NCI-H2029 treated with DMSO at 0.1 percent for 48 hours (cell line): Measurements from ENCODE around the gene STK10.
A peak's percentile ranks its signal among the peaks of the same experiment; 100 is the strongest.
"Not testable (repeated sequence)": the region's sequence is repeated elsewhere in the genome, so short reads cannot be mapped to it uniquely, and the experiment has no call there.

Experiments used
- DNase-seq: peaks from one replicate; lab custom pipeline; 2025; lab: John Stamatoyannopoulos, UW

The STK10 gene

DNA sequence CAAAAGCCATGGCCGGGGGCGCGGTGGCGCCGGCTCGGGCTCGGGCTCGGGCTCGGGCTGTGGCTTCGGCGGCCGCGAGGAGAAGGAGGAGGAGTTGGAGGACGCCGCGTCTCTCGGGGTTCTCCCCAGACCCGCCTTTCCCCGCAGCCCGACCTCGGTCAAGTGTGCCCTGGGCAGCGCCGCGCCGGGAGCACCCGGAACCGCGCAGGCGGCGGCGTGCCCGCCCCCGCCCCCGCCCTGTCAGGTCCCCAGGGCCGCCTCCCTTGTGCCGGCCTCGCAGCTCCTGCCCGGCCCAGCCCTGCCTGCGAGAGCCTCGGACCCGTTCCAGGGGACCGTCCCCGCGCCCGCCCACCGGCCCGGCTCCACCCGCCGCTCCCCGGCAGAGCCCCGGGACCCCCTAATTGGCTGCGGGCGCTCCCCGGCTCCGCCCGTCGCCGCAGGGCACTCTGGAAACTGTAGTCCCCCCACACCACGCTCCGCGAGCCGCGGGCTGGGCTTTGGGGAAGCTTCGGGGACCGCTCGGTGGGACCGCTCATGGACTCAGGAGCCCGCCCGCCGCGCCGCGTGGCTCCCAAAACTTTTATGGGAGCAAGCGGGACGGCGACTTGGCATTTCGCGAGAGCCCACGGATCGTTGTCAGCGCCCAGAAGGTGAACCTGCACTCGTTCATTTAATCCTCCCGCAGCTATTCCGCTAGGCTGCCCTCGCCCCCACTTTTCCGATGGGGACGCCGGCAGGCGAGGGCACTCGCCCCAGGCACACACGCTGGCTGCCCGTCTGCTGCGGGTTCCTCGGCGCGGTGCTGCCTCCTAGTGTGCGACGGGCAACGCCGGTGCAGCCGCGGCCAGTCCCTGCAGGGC is at the start of gene STK10:
Gene STK10 (minus strand): TSS at position 192 of the 860 bp plus-strand sequence. CDS start 182 bp downstream, at position 10.
- peak; percentile 39 for DNase-seq

DNA sequence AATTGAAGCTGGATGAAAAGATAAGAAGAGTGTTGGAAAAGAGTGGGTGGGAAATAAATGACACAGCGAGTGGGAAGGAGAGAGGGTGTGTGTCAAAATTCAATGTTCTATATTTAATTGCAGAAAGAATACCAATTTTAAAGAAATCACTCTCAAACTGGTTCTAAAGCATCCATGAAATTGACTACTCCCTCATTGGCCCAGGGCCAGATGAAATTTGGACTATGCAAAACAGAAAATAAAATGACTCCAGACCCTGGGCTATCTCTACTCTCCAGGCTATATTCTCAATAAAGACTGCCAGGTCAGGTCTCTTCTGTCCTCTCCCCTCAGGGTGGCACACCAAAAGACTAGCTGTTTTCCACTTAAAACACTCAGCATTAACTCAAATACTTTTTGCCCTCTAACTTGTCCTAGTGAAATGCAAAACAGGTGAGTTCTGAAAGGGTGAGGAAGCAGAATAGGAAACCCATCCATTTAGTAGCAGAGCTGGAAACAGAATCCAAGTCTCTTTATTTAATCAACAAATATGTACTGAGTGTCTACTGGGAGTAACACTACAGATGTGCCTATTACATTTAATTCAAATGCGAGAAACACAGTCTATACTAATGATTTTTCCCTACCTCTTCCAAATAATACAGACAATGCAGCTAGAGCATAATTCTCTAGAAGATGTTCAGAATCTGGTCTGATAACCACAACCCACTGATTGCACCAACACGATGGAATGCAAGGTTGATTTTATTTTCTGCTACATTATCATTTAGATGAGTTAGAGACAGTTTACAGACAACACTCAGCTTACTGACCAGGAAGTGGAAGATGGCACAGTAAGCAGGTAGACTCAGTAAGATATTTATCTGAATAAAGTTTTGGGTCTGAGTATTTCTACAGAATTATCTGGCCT is 48.1 kb upstream of the STK10 start:
- peak; percentile 0 for DNase-seq

DNA sequence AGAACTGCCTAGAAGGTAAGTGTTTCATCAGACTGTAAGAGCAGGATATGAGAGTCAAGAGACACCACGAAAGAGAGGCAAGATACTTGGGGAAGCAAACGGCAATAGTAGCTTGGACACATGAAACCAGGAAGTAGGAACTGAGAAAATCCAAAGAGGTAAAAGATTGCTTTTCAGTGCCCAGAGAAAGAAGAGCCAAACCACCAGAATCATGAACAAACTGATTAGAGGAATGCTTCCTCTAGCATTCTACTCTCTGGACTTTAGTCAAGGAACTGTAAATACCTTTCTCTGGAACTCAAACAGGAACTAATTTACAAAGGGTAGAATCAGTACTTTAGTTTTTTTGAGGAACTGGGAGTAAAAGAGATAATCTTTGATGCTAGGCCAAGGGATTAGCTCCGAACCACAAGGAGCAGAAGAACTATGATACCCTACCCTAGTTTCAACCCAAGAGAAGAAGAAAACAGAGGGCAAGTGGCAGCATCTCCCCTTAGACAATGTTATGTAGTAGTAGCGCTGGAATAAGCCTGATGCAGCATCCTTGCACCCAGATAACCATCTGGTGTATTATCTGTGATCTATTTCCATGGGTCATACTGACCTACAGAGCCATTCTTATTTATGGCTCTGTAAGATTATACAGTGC is 47.2 kb upstream of the STK10 start:
- DNase-seq = peak; percentile 5

DNA sequence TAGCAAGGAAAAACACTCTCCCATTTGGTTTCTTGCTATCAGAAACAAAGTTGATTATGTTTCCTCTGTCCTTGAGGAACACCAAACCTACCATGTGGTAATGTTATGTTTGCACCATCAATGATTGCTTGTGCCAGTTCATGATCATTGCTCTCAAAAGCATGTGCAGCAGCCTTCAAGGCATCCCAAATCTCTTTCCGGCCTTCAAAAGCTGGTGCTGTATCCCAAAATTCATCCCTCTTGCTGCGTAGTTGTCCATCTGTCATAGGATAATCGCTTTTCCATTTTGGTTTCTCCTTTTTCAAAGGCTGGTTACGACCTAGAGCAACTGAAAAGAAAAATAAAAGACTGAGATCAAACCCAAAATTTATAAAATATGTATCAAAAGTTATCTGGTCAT is 46.0 kb upstream of the STK10 start:
- DNase-seq = no peak

DNA sequence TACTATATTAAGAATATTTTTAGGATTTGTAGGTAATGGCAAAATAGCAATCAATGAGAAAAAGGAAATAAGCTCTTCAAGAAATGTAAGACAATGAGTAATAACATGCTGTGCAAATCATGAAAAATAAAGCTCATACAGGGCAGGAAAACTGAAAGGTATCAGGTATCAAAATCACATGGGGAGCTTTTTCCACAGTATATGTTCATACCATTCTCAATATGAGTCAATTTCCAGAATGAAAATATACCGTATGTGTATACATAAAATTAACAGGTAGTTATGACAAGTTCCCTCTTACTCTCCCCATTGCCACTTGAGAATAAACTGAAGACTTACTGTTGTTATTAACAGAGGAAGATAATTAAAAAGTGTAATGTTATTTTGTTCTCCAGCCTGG is 41.9 kb upstream of the STK10 start:
- no peak for DNase-seq

DNA sequence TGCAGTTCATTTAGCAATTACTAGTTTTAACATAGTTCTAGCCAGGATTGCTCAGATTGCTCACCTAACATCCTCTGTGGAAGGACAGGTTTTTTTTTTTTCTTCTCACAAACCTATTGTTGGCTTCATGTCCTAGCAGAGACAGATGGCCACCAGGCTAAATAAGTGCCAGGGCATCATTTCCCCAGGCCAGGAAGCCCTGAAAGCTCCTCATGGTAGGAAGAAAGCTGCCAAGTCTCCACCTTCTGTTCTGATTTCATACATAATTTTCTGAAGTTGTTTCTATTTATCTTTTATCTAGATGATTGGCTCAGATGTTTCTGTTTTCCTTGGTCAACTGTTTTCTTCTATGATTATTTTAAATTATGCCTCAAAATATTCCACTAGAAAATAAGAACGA is 37.0 kb upstream of the STK10 start:
- DNase-seq = no peak

DNA sequence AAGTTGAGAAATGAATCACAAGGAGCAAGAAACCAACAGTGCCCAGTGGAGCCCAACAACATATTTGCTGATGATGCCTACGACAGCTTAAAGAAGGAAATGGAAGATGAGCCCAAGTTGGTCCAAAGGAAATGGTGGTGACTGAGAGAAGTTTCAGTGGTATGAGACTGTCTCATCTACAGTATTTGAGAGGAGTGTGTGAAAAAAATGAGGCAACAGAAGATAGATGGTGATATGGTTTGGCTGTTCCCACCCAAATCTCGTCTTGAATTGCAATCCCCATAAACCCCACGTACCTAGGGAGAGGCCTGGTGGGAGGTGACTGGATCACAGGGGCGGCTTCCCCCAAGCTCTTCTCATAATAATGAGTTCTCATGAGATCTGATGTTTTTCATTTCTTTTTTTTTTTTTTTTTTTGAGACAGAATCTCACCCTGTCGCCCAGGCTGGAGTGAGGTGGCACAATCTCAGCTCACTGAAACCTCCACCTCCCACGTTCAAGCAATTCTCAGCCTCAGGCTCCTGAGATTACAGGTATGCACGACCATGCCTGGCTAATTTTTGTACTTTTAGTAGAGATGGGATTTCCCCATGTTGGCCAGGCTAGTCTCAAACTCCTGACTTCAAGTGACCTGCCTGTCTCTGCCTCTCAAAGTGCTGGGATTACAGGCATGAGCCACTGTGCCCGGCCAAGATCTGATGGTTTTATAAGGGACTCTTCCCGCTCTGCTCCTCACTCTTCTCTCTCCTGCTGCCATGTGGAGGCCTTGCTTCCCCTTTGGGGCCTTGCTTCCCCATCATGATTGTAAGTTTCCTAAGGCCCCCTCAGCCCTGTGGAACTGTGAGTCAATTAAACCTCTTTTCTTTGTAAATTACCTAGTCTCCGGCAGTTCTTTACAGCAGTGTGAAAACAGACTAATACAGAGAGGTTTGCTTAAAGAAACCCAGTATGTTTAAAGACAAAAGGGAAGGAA is 36.2 kb upstream of the STK10 start:
- DNase-seq = no peak

DNA sequence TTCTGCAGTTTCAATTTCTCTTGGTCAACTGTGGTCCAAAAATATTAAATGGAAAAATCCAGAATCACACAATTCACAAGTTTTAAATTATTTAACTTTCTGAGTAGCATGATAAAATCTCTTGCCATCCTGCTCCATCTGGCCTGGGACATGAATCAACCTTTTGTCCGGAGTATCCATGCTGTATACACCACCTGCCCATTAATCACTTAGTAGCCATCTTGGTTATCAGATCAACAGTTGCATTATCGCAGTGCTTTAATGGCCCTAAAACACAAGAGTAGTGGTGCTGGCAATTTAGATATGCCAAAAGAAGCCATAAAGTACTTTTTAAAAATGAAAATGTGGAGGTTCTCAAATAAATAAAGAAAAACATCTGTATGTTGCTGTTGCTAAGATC is 31.3 kb upstream of the STK10 start:
- no peak for DNase-seq

DNA sequence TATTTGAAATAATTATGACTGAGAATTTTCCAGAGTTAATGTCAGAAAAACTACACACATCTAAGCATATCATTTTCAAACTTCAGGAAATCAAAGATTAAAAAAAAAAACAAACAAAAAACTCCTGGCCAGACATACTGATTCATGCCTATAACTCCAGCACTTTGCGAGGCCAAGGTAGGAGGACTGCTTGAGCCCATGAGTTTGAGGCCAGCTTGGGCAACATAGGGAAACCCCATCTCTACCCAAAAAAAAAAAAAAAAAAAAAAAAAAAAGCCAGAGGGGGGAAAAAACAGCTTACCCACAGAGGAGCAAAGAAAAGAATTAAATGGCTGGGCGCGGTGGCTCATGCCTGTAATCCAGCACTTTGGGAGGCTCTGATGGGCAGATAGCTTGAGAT is 28.3 kb upstream of the STK10 start:
- DNase-seq = no peak

DNA sequence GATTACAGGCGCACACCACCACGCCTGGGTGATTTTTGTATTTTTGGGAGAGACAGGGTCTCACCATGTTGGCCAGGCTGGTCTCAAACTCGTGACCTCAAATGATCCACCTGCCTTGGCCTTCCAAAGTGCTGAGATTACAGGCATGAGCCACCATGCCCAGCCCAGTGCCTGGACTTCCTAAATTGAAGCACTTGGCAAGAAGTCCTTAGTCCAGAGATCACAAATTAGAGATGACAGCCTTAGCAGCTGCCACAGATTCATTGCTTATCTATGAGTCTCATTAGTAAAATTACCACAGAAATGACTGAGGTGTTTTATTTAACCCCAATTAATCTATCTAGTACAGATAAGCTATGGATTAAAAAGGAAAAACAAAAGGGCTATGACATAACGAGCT is 25.1 kb upstream of the STK10 start:
- DNase-seq = no peak

DNA sequence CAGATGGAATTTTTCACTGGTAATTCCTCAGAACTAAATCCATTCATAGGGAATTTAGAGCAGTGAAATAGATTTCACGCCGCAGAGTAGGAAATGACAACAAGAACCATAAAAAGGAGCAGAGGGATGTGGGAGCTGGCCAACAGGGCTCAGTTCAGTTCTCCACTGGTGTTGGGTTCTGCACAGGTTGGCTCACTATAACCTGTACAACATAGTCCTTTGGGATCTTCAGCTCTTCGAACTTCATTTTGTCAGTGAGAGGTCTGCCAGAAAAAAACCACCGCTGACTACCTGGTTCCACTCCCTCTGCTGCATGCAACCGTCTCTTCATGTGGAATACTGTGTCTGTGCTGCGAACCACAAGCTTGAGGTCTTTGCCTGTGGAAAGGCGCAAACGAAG is 23.7 kb upstream of the STK10 start:
- no peak for DNase-seq

DNA sequence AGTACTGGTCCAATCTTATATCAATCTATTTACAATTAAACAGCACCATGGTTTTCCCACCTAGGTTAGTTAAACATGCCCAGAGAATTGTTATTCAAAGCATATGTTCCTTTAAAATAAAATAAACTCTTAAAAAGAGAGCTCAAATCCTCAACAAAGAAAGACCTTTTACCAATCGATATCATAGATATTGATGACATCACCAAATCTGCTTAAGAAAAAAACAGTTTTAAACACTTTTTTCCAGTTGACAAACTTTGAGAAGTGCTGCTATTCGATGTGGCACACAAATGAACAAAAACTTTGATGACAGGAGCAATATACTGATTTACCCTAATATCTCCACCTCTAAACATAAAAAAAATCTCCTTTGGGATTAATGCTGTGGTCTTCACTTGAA is 21.7 kb upstream of the STK10 start:
- DNase-seq = no peak

DNA sequence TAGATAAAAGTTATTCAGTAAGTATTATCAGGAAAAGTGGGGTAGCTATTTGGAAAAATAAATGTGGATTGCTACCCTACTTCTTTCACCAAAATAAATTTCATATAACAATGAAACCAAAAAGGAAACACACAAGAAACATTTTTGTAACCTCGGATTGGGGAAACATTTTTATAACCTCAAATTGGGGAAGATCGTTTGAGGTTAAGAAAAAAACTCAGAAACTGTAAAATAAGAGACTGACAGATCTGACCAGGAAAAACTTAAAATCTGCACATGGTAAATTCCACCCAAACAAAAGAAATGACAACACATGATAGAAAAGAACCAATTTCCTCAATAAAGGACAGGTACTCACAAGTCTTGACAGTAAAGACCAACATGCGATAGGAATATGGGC is 19.5 kb upstream of the STK10 start:
- no peak for DNase-seq

DNA sequence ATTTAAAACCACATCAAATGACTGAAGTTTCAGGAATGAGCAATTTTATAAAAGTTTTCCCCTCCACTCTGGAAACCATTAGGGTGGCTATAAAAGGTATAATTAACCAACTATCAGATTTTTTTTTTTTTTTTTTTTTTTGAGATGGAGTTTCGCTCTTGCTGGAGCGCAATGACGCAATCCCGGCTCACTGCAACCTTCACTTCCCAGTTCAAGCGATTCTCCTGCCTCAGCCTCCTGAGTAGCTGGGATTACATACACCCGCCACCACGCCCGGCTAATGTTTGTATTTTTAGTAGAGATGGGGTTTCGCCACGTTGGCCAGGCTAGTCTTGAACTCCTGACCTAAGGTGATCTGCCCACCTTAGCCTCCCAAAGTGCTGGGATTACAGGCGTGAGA is 18.0 kb upstream of the STK10 start:
- not testable (repeated sequence) for DNase-seq

DNA sequence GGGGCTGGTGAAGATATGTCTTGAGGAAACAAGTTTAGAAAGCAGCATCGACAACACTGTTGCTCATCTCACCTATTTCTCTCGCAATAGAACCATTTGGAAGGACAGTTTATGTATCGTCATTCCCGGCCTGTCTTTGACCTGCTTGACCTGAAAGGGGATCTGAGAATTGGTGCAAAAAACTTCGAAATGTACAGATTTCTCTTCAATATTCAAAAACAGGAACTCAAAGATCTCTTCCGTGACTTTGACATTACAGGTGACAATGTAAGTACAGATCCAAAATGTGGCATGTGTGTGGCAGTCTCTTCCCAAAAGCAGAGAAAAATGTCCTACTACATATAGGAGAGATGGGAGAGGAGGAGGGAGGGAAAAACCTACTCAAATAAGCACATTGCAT is 12.5 kb upstream of the STK10 start:
- no peak for DNase-seq

DNA sequence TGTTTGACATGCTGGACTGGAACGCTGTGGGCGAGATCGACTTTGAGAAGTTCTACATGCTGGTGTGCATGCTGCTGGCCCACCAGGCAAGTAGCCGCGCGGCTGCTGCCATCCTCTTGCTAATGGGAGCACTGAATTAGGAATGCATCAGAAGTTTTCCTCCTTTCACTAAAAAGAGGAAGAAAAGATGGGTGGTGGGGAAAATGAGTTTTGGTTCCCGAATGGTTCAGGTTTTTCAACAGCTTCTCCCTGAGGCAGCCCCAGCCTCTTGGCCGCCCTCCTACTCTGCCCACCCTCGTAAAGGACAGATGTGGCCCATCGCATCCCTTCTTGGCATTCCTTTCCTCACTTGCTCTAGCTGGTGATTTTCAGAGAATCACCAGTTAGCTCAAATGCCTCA is 11.4 kb upstream of the STK10 start:
- no peak for DNase-seq

DNA sequence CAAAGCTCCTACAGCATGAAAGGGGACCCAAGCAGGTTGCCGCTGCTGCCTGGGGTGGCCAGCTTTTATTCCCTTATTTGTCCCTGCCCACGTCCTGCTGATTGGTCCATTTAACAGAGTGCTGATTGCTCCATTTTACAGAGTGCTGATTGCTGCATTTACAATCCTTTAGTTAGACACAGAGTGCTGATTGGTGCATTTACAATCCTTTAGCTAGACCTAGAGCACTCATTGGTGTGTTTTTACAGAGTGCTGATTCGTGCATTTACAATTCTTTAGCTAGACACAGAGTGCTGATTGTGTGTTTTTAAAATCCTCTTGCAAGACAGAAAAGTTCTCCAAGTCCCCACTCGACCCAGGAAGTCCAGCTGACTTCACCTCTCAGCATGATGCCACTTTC is 9.8 kb upstream of the STK10 start:
- DNase-seq = not testable (repeated sequence)

DNA sequence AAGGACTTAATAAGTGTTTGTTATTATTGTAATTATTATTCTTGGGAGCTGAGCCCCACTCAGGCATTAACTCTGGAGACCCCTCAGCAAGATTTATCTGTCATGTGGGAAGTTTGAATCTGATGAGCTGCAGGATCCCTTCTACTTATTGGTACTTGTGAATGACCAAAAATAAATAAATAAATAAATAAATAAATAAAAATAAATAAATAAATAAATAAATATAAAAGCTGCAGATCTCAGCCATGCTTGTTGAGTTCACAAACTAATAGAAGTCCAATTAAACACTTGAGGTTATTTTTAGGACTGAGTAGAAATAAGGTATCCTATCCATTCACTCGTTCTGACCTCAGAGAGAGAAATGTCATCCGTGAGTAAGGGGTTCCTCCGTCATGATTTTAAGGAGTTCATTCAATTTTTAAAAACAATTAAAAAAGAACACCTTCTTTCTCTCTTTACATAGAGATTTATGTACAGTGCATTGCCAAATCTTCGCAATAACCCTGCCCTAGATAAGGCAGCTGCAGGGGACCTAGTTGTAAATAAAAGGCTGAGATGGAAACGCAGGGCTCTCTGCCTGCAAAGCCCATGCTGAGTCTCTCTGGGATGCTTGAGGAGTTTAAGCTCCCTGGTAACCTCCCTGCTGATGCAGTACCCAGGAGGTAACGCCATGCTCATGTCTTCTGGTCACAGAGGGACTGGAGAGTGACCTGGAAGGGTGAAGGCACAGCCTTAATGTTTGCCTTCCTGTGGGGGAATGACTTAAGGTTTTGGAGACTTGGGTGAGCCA is 7.2 kb upstream of the STK10 start:
- no peak for DNase-seq

DNA sequence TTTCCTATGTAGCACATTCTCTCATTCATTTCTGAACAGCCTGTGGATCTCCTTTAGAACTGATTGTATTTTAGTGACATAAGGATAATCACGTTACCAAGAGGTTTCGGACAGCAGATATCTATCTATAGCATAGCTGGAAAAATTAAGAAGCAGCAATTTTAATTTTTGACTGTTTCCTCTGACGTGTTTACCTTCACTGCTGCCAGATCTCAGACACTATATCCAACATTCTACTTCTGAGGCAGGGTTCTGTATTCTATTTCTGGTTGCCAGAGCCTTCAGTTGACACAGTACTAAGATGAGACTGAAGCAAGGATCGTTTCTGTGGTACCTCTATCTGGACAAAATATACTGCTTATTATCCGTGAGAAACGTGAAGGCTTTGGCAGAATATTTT is 5.8 kb upstream of the STK10 start, which contains the start of gene EFCAB9:
Gene EFCAB9 (plus strand): TSS at position 301 of the 400 bp plus-strand sequence. CDS start 1 bp downstream, at position 302.
- no peak for DNase-seq

DNA sequence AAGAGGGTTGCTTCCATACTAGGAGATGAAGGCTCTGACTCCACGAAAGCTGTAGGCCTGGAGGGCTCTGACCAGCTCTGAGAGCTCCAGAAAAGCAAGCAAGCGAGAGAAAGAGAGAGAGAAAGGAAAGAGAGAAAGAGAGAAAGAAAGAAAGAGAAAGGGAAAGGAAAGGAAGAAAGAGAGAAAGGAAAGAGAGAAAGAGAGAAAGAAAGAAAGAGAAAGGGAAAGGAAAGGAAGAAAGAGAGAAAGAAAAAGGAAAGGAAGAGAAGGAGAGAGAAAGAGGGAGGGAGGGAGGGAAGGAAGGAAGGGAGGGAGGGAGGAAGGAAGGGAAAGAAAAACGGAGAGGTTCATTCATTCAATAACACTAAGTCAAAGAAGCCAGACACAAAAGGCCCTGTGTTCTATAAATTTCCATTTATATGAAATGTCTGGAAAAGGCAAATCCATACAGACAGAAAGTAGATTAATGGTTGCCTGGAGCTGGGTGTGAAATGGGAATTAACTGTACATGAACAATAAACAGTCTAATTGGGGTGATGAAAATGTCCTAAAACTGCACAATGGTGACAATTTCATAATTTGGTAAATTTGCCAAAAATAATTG is 1.8 kb upstream of the STK10 start:
- DNase-seq = no peak
